ENCODE results near the gene RHCG.

RHCG gene

GRCh38 chr15:89448825-89449224 lies 47.6 kb downstream of the RHCG start:
- DNase-seq (ENCODE audit: extremely low spot score, insufficient read length, low read depth): no peak

GRCh38 chr15:89447676-89448075 lies 48.7 kb downstream of the RHCG start:
- no peak for DNase-seq (ENCODE audit: extremely low spot score, insufficient read length, low read depth)
- no peak for FAIRE-seq

More at GRCh38 chr15:89448825-89449224, 47.6 kb downstream of the RHCG start:
- FAIRE-seq: no peak

GRCh38 chr15:89446255-89446891 lies 50.0 kb downstream of the RHCG start:
- no peak for DNase-seq (ENCODE audit: extremely low spot score, insufficient read length, low read depth)
- no peak for FAIRE-seq

- DNase-seq (ENCODE audit: extremely low spot score, insufficient read length, low read depth): no peak
- FAIRE-seq: no peak
These were observed 50.9 kb downstream of the RHCG start for GRCh38 chr15:89445518-89445917.

GRCh38 chr15:89444241-89445225 lies 51.9 kb downstream of the RHCG start:
- FAIRE-seq (no peak), DNase-seq (ENCODE audit: extremely low spot score, insufficient read length, low read depth) (no peak)

- DNase-seq (ENCODE audit: extremely low spot score, insufficient read length, low read depth) (no peak), FAIRE-seq (no peak)
These were observed 52.8 kb downstream of the RHCG start for GRCh38 chr15:89443581-89443980.

- no peak for FAIRE-seq
- peak; percentile 40 for DNase-seq (ENCODE audit: extremely low spot score, insufficient read length, low read depth)
These were observed 53.6 kb downstream of the RHCG start for GRCh38 chr15:89442671-89443307.

GRCh38 chr15:89442155-89442554 lies 54.2 kb downstream of the RHCG start:
- DNase-seq (ENCODE audit: extremely low spot score, insufficient read length, low read depth) (no peak), FAIRE-seq (no peak)

- peak; percentile 96 for FAIRE-seq
- peak; percentile 81 for DNase-seq (ENCODE audit: extremely low spot score, insufficient read length, low read depth)
These were observed 55.0 kb downstream of the RHCG start for GRCh38 chr15:89441295-89441812.

- no peak for DNase-seq (ENCODE audit: extremely low spot score, insufficient read length, low read depth)
- no peak for FAIRE-seq
These were observed 56.6 kb downstream of the RHCG start for GRCh38 chr15:89439764-89440163.

GRCh38 chr15:89436560-89437311 lies 59.6 kb downstream of the RHCG start:
- no peak for FAIRE-seq
- no peak for DNase-seq (ENCODE audit: extremely low spot score, insufficient read length, low read depth)

- FAIRE-seq (no peak), DNase-seq (ENCODE audit: extremely low spot score, insufficient read length, low read depth) (no peak)
These were observed 61.0 kb downstream of the RHCG start for GRCh38 chr15:89435362-89435761.

- DNase-seq (ENCODE audit: extremely low spot score, insufficient read length, low read depth) (no peak), FAIRE-seq (no peak)
These were observed 62.7 kb downstream of the RHCG start for GRCh38 chr15:89433686-89434085.

- peak; percentile 92 for FAIRE-seq
- peak; percentile 70 for DNase-seq (ENCODE audit: extremely low spot score, insufficient read length, low read depth)
These were observed 65.6 kb downstream of the RHCG start for GRCh38 chr15:89430530-89431341.

GRCh38 chr15:89429986-89430385 lies 66.4 kb downstream of the RHCG start:
- DNase-seq (ENCODE audit: extremely low spot score, insufficient read length, low read depth): no peak
- FAIRE-seq: no peak

GRCh38 chr15:89429023-89429422 lies 67.4 kb downstream of the RHCG start:
- no peak for DNase-seq (ENCODE audit: extremely low spot score, insufficient read length, low read depth)
- FAIRE-seq: no peak

GRCh38 chr15:89428246-89428645 lies 68.1 kb downstream of the RHCG start:
- FAIRE-seq: no peak

GRCh38 chr15:89426500-89426899 lies 69.9 kb downstream of the RHCG start:
- DNase-seq (ENCODE audit: extremely low spot score, insufficient read length, low read depth) (no peak), FAIRE-seq (no peak)

More at GRCh38 chr15:89428246-89428645, 68.1 kb downstream of the RHCG start:
- DNase-seq (ENCODE audit: extremely low spot score, insufficient read length, low read depth): no peak

GRCh38 chr15:89423981-89424380 lies 72.4 kb downstream of the RHCG start:
- FAIRE-seq (no peak), DNase-seq (ENCODE audit: extremely low spot score, insufficient read length, low read depth) (no peak)
